GM12878 (cell line): Measurements from ENCODE around the gene SNAI3.
A peak's percentile ranks its signal among the peaks of the same experiment; 100 is the strongest.

Experiments
- POLR2AphosphoS5 ChIP-seq: IDR thresholded peaks from 2 replicates; pipeline ENCODE4 v1.6.1; 2011; ENCODE audit warnings: mild to moderate bottlenecking, low read length, inconsistent platforms
- SRF ChIP-seq, 2 experiments: IDR thresholded peaks; 2 replicates each; pipeline ENCODE4 v1.6.1; 2011; ENCODE audit warnings: low read depth in 2 of 2, low read length in 2 of 2, mild to moderate bottlenecking in 1 of 2, moderate library complexity in 1 of 2
- TCF12 ChIP-seq: IDR thresholded peaks from 2 replicates; pipeline ENCODE4 v1.6.1; 2011; ENCODE audit warnings: low read depth, mild to moderate bottlenecking, low read length
- TF ChIP-seq, protein P1 (sequence below): IDR thresholded peaks from 2 replicates; pipeline ENCODE4 v1.6.1; 2012; ENCODE audit warnings: mild to moderate bottlenecking, low read depth, low read length

DNA sequence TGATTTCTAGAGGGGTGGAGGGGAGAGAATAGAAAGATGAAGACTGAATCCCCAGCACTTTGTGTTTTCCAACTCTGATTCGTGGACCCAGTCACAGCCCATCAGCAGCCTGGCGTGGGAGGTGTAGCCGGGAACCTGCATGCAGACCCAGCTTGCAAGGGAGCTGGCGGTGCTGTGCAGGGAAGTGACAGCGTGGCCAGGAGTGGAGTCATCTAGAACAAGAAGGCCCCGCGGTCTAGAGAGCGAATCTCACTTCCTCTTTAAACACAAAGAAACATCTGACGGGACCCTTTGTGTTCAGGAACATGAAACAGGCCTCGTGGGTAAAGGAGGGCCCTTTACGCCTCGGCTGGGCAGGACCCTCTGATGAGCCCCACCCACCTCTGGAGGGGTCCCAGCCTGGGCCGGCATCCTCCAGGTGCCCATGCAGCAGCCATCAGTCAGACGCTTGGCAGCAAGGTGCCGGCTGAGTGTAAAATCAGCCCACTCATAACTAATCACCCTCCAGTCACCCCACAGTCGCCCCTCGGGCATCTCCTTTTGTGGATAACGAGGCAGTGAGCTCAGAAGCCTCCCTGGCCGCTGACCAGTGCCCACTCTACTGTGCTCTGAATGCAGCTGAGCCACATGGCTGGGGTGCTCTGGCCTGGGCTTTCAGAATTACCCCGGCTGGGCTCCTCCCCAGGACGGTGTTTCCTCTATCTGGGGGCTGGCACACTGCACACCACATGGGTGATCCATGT is 4.4 kb downstream of the SNAI3 start:
- TF ChIP-seq, protein P1, sequence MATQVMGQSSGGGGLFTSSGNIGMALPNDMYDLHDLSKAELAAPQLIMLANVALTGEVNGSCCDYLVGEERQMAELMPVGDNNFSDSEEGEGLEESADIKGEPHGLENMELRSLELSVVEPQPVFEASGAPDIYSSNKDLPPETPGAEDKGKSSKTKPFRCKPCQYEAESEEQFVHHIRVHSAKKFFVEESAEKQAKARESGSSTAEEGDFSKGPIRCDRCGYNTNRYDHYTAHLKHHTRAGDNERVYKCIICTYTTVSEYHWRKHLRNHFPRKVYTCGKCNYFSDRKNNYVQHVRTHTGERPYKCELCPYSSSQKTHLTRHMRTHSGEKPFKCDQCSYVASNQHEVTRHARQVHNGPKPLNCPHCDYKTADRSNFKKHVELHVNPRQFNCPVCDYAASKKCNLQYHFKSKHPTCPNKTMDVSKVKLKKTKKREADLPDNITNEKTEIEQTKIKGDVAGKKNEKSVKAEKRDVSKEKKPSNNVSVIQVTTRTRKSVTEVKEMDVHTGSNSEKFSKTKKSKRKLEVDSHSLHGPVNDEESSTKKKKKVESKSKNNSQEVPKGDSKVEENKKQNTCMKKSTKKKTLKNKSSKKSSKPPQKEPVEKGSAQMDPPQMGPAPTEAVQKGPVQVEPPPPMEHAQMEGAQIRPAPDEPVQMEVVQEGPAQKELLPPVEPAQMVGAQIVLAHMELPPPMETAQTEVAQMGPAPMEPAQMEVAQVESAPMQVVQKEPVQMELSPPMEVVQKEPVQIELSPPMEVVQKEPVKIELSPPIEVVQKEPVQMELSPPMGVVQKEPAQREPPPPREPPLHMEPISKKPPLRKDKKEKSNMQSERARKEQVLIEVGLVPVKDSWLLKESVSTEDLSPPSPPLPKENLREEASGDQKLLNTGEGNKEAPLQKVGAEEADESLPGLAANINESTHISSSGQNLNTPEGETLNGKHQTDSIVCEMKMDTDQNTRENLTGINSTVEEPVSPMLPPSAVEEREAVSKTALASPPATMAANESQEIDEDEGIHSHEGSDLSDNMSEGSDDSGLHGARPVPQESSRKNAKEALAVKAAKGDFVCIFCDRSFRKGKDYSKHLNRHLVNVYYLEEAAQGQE = peak; percentile 29; the same call in 1 of the 2 replicates
- 0 out of 4 replicates have a peak, but pooled peaks of 1 of the 2 experiments have one; percentile 67 for TF ChIP-seq SRF (IDR thresholded peaks at IDR 0.05; ENCODE audit: low read depth in 2 of 2, low read length in 2 of 2)
- TF ChIP-seq POLR2AphosphoS5 = peak; percentile 78
- peak; percentile 86 for TF ChIP-seq TCF12
